Caco-2 (cell line): ENCODE measurements around the gene UNC13C. TPM values are rescaled to one million over a fixed set of nuclear protein-coding genes. Genes with fewer than 3 reads are reported as not detected.

Source experiments
- BruUV-seq: library from RNA; stranded (reverse); fragments of 400-500 nt; replicated peaks from 2 replicates; lab custom pipeline; 2021; lab: Mats Ljungman, UMichigan
- CTCF ChIA-PET: fragments of 300-600 bp; sonication (Branson Sonifier 250); formaldehyde crosslinking; loops from one replicate; lab custom pipeline; 2022; ENCODE audit warnings: antibody characterized with exemption; lab: Charles Lee
- POLR2A ChIA-PET: fragments of 300-600 bp; sonication (Branson Sonifier 250); formaldehyde crosslinking; loops from one replicate; lab custom pipeline; 2022; ENCODE audit warnings: antibody characterized with exemption; lab: Charles Lee
- DNase-seq, 2 experiments: peaks; one replicate each; pipeline versions ENCODE4 v3.0.0 to v3.0.0-alpha.2; 2020 to 2022
- H3K27me3 ChIP-seq: replicated peaks from 2 replicates; pipeline ENCODE4 v1.6.0; 2011; ENCODE audit warnings: low read length; ENCODE audit not compliant: control insufficient read depth, insufficient read depth
- H3K36me3 ChIP-seq: 2 replicates; pipeline ENCODE4 v1.5.1; 2011; ENCODE audit warnings: low read length; ENCODE audit not compliant: control insufficient read depth, insufficient read depth
- H3K4me1 ChIP-seq: fragments of 250-450 bp; sonication (Bioruptor Pico); 2 replicates; pipeline ENCODE4 v1.5.1; 2020; ENCODE audit warnings: mild to moderate bottlenecking
- H3K4me3 ChIP-seq: 2 replicates; pipeline ENCODE4 v1.5.1; 2011; ENCODE audit warnings: low read depth, mild to moderate bottlenecking, control low read depth, low read length
- H3K9me3 ChIP-seq: fragments of 250-450 bp; sonication (Bioruptor Pico); 2 replicates; pipeline ENCODE4 v1.5.1; 2020; ENCODE audit warnings: mild to moderate bottlenecking, moderate library complexity
- H3K27ac Mint-ChIP-seq: one replicate; pipeline ENCODE4 v1.8.0; 2022; ENCODE audit warnings: mixed read lengths; ENCODE audit not compliant: unreplicated experiment
- H3K27me3 Mint-ChIP-seq: one replicate; pipeline ENCODE4 v1.8.0; 2022; ENCODE audit warnings: mixed read lengths; ENCODE audit not compliant: insufficient read depth, unreplicated experiment
- H3K36me3 Mint-ChIP-seq: one replicate; pipeline ENCODE4 v1.8.0; 2022; ENCODE audit warnings: mild to moderate bottlenecking, mixed read lengths; ENCODE audit not compliant: insufficient read depth, unreplicated experiment
- H3K4me1 Mint-ChIP-seq: one replicate; pipeline ENCODE4 v1.8.0; 2022; ENCODE audit warnings: low read depth, mixed read lengths; ENCODE audit not compliant: unreplicated experiment
- H3K4me3 Mint-ChIP-seq: one replicate; pipeline ENCODE4 v1.8.0; 2022; ENCODE audit warnings: mild to moderate bottlenecking, moderate library complexity, mixed read lengths; ENCODE audit not compliant: unreplicated experiment
- H3K9me3 Mint-ChIP-seq: one replicate; pipeline ENCODE4 v1.8.0; 2022; ENCODE audit warnings: mixed read lengths; ENCODE audit not compliant: unreplicated experiment
- CTCF ChIP-seq, 2 experiments: fragments of 200-600 bp in 1 of 2; IDR thresholded peaks; 1 replicate in 1 of 2; 2 replicates in 1 of 2; pipeline versions ENCODE4 v1.5.1 to v1.8.0; 2011 to 2022; ENCODE audit warnings: antibody characterized with exemption in 1 of 2, control low read depth in 1 of 2, inconsistent platforms in 1 of 2, low read depth in 1 of 2, low read length in 1 of 2, mild to moderate bottlenecking in 1 of 2, moderate library complexity in 1 of 2; ENCODE audit not compliant: insufficient read depth in 1 of 2, severe bottlenecking in 1 of 2, unreplicated experiment in 1 of 2
- intact Hi-C: fragments of 100-400 bp; cut with micrococcal nuclease; formaldehyde crosslinking; loops from one replicate; pipeline ENCODE4 v1.10.0; 2022; ENCODE audit not compliant: unreplicated experiment
- total RNA-seq: library from RNA; stranded (reverse); gene quantifications from 2 replicates; pipeline ENCODE4 v1.2.3, GENCODE V29; 2022

Gene UNC13C
- total RNA-seq, 1 experiment from 2014 or later = 2.9 TPM

GRCh38 chr15:54659646-54660045 lies 681.4 kb downstream of the UNC13C start:
- H3K36me3 Mint-ChIP-seq = no peaks in the 10 kb centered on the region

GRCh38 chr15:54660356-54660755 lies 682.1 kb downstream of the UNC13C start:
- Histone ChIP-seq H3K9me3 (no peaks in the 10 kb centered on the region), H3K36me3 (no peaks in the 10 kb centered on the region), H3K4me1 (no peaks in the 10 kb centered on the region), H3K27me3 (no peaks in the 10 kb centered on the region; the same call in 1 of the 2 replicates), H3K4me3 (no peak overlapping the region)
- H3K9me3 Mint-ChIP-seq = no peaks in the 10 kb centered on the region
- no peak overlapping the region for H3K4me3 Mint-ChIP-seq
- H3K36me3 Mint-ChIP-seq = no peaks in the 10 kb centered on the region
- POLR2A ChIA-PET = no interaction called here
- H3K4me1 Mint-ChIP-seq = no peaks in the 10 kb centered on the region
- no peak for DNase-seq
- no TSS peak for BruUV-seq
- intact Hi-C loops = no loop called here
- no peak for TF ChIP-seq CTCF (IDR thresholded peaks at IDR 0.05; ENCODE audit: insufficient read depth in 1 of 2, low read depth in 1 of 2, low read length in 1 of 2, severe bottlenecking in 1 of 2, unreplicated experiment in 1 of 2)
- H3K27me3 Mint-ChIP-seq = peaks cover 3% of the 10 kb centered on the region
- no peak overlapping the region for H3K27ac Mint-ChIP-seq
- CTCF ChIA-PET = no interaction called here

More at GRCh38 chr15:54659646-54660045, 681.4 kb downstream of the UNC13C start:
- H3K4me3 ChIP-seq = no peak overlapping the region
- no peaks in the 10 kb centered on the region for H3K4me1 ChIP-seq
- Mint-ChIP-seq H3K4me1 (no peaks in the 10 kb centered on the region), H3K27ac (no peak overlapping the region), H3K27me3 (peaks cover 3% of the 10 kb centered on the region), H3K4me3 (no peak overlapping the region), H3K9me3 (no peaks in the 10 kb centered on the region)
- H3K9me3 ChIP-seq = no peaks in the 10 kb centered on the region
- ChIA-PET POLR2A (no interaction called here), CTCF (no interaction called here)
- H3K27me3 ChIP-seq = no peaks in the 10 kb centered on the region; the same call in 1 of the 2 replicates
- intact Hi-C loops = no loop called here
- no peaks in the 10 kb centered on the region for H3K36me3 ChIP-seq
- no TSS peak for BruUV-seq
- DNase-seq = no peak
- TF ChIP-seq CTCF (IDR thresholded peaks at IDR 0.05; ENCODE audit: insufficient read depth in 1 of 2, low read depth in 1 of 2, low read length in 1 of 2, severe bottlenecking in 1 of 2, unreplicated experiment in 1 of 2) = no peak

- H3K9me3 Mint-ChIP-seq = peaks cover 15% of the 10 kb centered on the region
- Histone ChIP-seq H3K36me3 (no peaks in the 10 kb centered on the region), H3K9me3 (peaks cover 4% of the 10 kb centered on the region; the same call in 1 of the 2 replicates), H3K27me3 (no peaks in the 10 kb centered on the region), H3K4me1 (no peaks in the 10 kb centered on the region), H3K4me3 (no peak overlapping the region)
- no peak for DNase-seq
- ChIA-PET CTCF (no interaction called here), POLR2A (no interaction called here)
- H3K4me1 Mint-ChIP-seq = no peaks in the 10 kb centered on the region
- intact Hi-C loops = no loop called here
- no peaks in the 10 kb centered on the region for H3K36me3 Mint-ChIP-seq
- no peak overlapping the region for H3K27ac Mint-ChIP-seq
- peaks cover 7% of the 10 kb centered on the region for H3K27me3 Mint-ChIP-seq
- no TSS peak for BruUV-seq
- H3K4me3 Mint-ChIP-seq = no peak overlapping the region
- no peak for TF ChIP-seq CTCF (IDR thresholded peaks at IDR 0.05; ENCODE audit: insufficient read depth in 1 of 2, low read depth in 1 of 2, low read length in 1 of 2, severe bottlenecking in 1 of 2, unreplicated experiment in 1 of 2)
These were observed 697.0 kb downstream of the UNC13C start for GRCh38 chr15:54675241-54675640.
